T-helper 17 cell (primary cell): ENCODE measurements around the gene CHD9. TPM values are rescaled to one million over a fixed set of nuclear protein-coding genes. Genes with fewer than 3 reads are reported as not detected.

Experiments used
- ATAC-seq: fragments of 150-1000 bp; cut with Tn5 transposase; 2 replicates; pipeline ENCODE4 v1.10.0; 2021; ENCODE audit warnings: mild to moderate bottlenecking, moderate library complexity
- DNase-seq, 3 donors: peaks; one replicate each; pipeline versions ENCODE4 v3.0.0 to v3.0.0-alpha.2; 2020 to 2021
- H3K9me3 ChIP-seq: one replicate; pipeline ENCODE4 v1.7.0; 2013; ENCODE audit warnings: low read length, mild to moderate bottlenecking; ENCODE audit not compliant: control insufficient read depth, poor library complexity, severe bottlenecking
- H3K27ac Mint-ChIP-seq: one replicate; pipeline ENCODE4 v1.8.0; 2022; ENCODE audit warnings: mild to moderate bottlenecking, moderate library complexity, mixed read lengths
- H3K27me3 Mint-ChIP-seq: one replicate; pipeline ENCODE4 v1.8.0; 2022; ENCODE audit warnings: mixed read lengths
- H3K36me3 Mint-ChIP-seq: one replicate; pipeline ENCODE4 v1.8.0; 2022; ENCODE audit warnings: low read depth, mixed read lengths
- H3K4me1 Mint-ChIP-seq: one replicate; pipeline ENCODE4 v1.8.0; 2022; ENCODE audit warnings: mild to moderate bottlenecking, mixed read lengths
- H3K4me3 Mint-ChIP-seq: one replicate; pipeline ENCODE4 v1.8.0; 2022; ENCODE audit warnings: mild to moderate bottlenecking, moderate library complexity, mixed read lengths
- total RNA-seq, 4 donors: library from RNA in 2 of 4; stranded (reverse) in 2 of 4; gene quantifications; one replicate each; pipeline ENCODE4 v1.2.3 and lab custom pipeline; 2022 to 2026

CHD9 gene
- total RNA-seq, 2 donors from 2014 or later, result 32.4 to 33.3 TPM

GRCh38 chr16:53098526-53099317, 43.9 kb downstream of the CHD9 start:
- Mint-ChIP-seq H3K4me1 (peaks cover 18% of the 10 kb centered on the region), H3K36me3 (no peaks in the 10 kb centered on the region), H3K27ac (peak overlapping the region; percentile 96), H3K27me3 (no peaks in the 10 kb centered on the region), H3K4me3 (peak overlapping the region; percentile 90)
- no peaks in the 10 kb centered on the region for H3K9me3 ChIP-seq
- DNase-seq (peak in 2 of 3 donors; percentile 6 to 36), ATAC-seq (peak; percentile 74)

- Mint-ChIP-seq H3K27ac (peak overlapping the region; percentile 96), H3K36me3 (no peaks in the 10 kb centered on the region), H3K4me1 (peaks cover 13% of the 10 kb centered on the region), H3K4me3 (peak overlapping the region; percentile 90), H3K27me3 (no peaks in the 10 kb centered on the region)
- DNase-seq, result peak; percentile 20 to 57 (median 41)
- ATAC-seq, result peak; percentile 79
- no peaks in the 10 kb centered on the region for H3K9me3 ChIP-seq
Measured at GRCh38 chr16:53099318-53100130, 44.7 kb downstream of the CHD9 start.

- Mint-ChIP-seq H3K27ac (peak overlapping the region; percentile 96), H3K4me1 (peaks cover 13% of the 10 kb centered on the region)
- no peak for ATAC-seq
Measured at GRCh38 chr16:53100131-53100748, 45.4 kb downstream of the CHD9 start.

GRCh38 chr16:53100889-53101288, 46.1 kb downstream of the CHD9 start:
- no peaks in the 10 kb centered on the region for H3K9me3 ChIP-seq
- peaks cover 13% of the 10 kb centered on the region for H3K4me1 Mint-ChIP-seq
- H3K36me3 Mint-ChIP-seq, result no peaks in the 10 kb centered on the region
- H3K27ac Mint-ChIP-seq, result peak overlapping the region; percentile 96
- H3K4me3 Mint-ChIP-seq, result no peak overlapping the region
- H3K27me3 Mint-ChIP-seq, result no peaks in the 10 kb centered on the region
- DNase-seq (no peak), ATAC-seq (no peak)

More at GRCh38 chr16:53100131-53100748, 45.4 kb downstream of the CHD9 start:
- Mint-ChIP-seq H3K27me3 (no peaks in the 10 kb centered on the region), H3K36me3 (no peaks in the 10 kb centered on the region), H3K4me3 (peak overlapping the region; percentile 90)
- no peaks in the 10 kb centered on the region for H3K9me3 ChIP-seq
- no peak for DNase-seq

GRCh38 chr16:53103811-53104210, 49.0 kb downstream of the CHD9 start:
- no peaks in the 10 kb centered on the region for H3K36me3 Mint-ChIP-seq
- no peak overlapping the region for H3K4me3 Mint-ChIP-seq
- DNase-seq (no peak), ATAC-seq (no peak)
- peaks cover 7% of the 10 kb centered on the region for H3K4me1 Mint-ChIP-seq
- no peaks in the 10 kb centered on the region for H3K27me3 Mint-ChIP-seq
- H3K27ac Mint-ChIP-seq, result no peak overlapping the region
- H3K9me3 ChIP-seq, result no peaks in the 10 kb centered on the region

DNA sequence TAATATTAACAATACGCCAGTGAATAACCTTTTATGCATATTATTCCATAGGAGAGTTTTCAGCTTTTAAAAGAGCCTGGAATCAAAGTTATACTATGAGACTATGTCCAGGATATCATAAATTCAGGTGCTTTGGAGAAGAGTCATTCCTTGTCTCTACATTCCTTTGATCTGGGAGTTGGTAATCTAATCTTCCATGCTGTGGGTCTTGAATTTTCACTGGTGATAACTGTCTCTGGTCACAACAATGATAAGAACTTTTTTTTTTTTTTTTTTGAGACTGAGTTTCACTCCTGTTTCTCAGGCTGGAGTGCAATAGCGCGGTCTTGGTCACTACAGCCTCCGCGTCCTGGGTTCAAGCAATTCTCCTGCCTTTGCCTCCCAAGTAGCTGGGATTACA, 50.8 kb downstream of the CHD9 start:
- no peaks in the 10 kb centered on the region for H3K4me1 Mint-ChIP-seq
- H3K36me3 Mint-ChIP-seq, result no peaks in the 10 kb centered on the region
- no peaks in the 10 kb centered on the region for H3K9me3 ChIP-seq
- ATAC-seq (no peak), DNase-seq (no peak)
- H3K27me3 Mint-ChIP-seq, result no peaks in the 10 kb centered on the region
- no peak overlapping the region for H3K27ac Mint-ChIP-seq
- H3K4me3 Mint-ChIP-seq, result no peak overlapping the region

DNA sequence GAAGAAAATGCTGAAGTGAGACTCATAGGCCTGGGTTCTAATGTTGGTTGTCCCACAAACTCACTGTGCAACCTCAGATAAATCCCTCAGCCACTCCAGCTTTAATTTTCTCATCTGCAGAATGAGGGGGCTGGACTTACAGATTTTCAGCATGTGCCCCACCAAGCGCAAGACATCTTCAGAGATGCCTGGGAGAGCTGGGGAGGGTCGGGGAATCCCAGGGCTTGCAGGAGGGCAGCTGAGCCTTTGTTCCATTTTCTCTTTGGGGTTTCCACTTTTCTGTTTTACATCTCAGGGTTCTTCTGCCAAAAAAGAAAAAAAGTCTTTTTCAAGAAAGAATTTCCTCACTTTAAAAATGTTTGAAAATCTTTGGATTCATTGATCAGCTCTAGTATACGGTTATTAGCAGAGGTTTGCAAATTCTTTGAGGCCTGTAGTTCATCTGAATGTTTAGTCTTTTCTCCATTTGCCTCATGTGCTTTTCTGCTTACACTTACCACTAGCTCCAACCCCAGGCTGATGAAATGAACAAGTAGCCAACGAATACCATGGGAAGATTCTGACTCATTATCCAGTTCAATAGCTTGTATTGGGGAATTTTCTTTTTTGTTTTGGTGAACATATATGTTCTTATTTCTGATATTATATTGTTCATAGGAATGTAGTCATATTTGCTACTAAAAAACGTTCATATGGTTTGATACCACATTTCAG, 56.4 kb downstream of the CHD9 start:
- ATAC-seq, result no peak
- no peaks in the 10 kb centered on the region for H3K9me3 ChIP-seq
- Mint-ChIP-seq H3K27me3 (no peaks in the 10 kb centered on the region), H3K27ac (no peak overlapping the region), H3K4me1 (peaks cover 2% of the 10 kb centered on the region), H3K36me3 (no peaks in the 10 kb centered on the region), H3K4me3 (no peak overlapping the region)
- no peak for DNase-seq

- Mint-ChIP-seq H3K4me3 (no peak overlapping the region), H3K27me3 (no peaks in the 10 kb centered on the region), H3K27ac (no peak overlapping the region), H3K36me3 (no peaks in the 10 kb centered on the region), H3K4me1 (peaks cover 2% of the 10 kb centered on the region)
- ATAC-seq (no peak), DNase-seq (no peak)
- no peaks in the 10 kb centered on the region for H3K9me3 ChIP-seq
Measured at GRCh38 chr16:53112015-53112414, 57.2 kb downstream of the CHD9 start.

DNA sequence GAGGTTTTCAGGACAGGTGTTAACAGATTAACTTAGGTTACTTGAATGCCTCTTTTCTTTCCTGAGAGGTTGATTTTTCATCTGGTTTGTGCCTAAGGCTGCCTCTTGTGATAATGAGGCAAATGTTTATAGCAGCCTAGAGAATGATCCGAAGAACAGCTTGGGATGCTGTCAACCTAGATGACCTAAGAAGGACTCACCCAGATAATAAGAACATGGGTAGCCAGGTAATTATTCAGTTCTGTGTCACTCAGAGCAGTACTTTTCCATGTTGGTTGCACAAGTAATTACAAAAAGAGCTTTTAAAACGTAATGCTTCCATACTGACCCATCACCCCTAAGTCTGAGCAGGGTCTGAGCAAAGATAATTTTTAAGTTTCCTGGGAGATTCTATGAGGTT, 60.3 kb downstream of the CHD9 start:
- Mint-ChIP-seq H3K36me3 (no peaks in the 10 kb centered on the region), H3K27ac (no peak overlapping the region), H3K4me1 (peaks cover 2% of the 10 kb centered on the region), H3K27me3 (no peaks in the 10 kb centered on the region), H3K4me3 (no peak overlapping the region)
- ATAC-seq (no peak), DNase-seq (no peak)
- no peaks in the 10 kb centered on the region for H3K9me3 ChIP-seq

DNA sequence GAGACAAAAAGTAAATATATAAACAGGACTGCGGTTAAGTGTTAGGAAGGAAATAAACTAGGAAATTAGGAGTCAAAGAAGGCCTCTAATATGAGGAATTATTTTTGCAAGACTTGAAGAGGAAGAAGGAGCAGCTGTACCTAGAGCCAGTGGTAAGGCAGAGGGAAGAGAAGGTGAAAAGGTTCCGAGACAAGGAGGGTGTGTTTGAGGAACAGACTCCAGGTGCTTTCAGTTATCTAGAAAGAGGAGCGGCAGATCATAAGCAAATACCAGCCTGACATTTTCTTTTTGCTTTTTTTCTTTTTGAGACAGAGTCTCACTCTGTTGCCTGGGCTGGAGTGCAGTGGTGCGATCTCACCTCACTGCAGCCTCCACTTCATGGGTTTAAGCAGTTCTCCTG, 61.0 kb downstream of the CHD9 start:
- no peak for ATAC-seq

GRCh38 chr16:53121043-53121620, 66.3 kb downstream of the CHD9 start:
- DNase-seq (no peak), ATAC-seq (no peak)
- no peaks in the 10 kb centered on the region for H3K27me3 Mint-ChIP-seq
- H3K27ac Mint-ChIP-seq, result no peak overlapping the region
- no peaks in the 10 kb centered on the region for H3K4me1 Mint-ChIP-seq
- H3K36me3 Mint-ChIP-seq, result no peaks in the 10 kb centered on the region
- H3K9me3 ChIP-seq, result no peaks in the 10 kb centered on the region
- H3K4me3 Mint-ChIP-seq, result no peak overlapping the region

More for the DNA sequence above, 61.0 kb downstream of the CHD9 start:
- no peaks in the 10 kb centered on the region for H3K36me3 Mint-ChIP-seq
- peaks cover 2% of the 10 kb centered on the region for H3K4me1 Mint-ChIP-seq
- H3K27me3 Mint-ChIP-seq, result no peaks in the 10 kb centered on the region
- H3K4me3 Mint-ChIP-seq, result no peak overlapping the region
- no peak overlapping the region for H3K27ac Mint-ChIP-seq
- H3K9me3 ChIP-seq, result no peaks in the 10 kb centered on the region
- DNase-seq, result no peak

DNA sequence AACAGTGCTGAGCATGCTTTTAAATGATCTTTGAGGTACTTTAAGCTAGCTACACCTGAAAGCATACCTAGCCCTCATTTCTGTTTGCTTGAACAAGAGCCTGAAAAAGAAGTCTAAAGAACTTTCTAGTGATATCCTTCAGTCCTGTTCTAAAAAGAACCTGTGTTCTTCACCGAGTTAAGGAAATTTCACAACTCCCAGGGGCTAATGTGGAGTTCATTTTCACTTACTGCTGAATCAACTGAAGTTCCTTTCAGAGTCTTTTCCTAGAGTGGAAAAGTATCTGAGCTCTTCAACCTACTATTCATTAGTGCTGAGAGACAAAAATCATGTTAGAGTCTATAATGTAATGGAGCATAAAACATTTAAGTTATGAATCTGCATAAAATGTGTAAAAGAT, 66.9 kb downstream of the CHD9 start:
- no peaks in the 10 kb centered on the region for H3K36me3 Mint-ChIP-seq
- no peaks in the 10 kb centered on the region for H3K27me3 Mint-ChIP-seq
- H3K27ac Mint-ChIP-seq, result no peak overlapping the region
- no peaks in the 10 kb centered on the region for H3K4me1 Mint-ChIP-seq
- H3K4me3 Mint-ChIP-seq, result no peak overlapping the region
- H3K9me3 ChIP-seq, result no peaks in the 10 kb centered on the region
- ATAC-seq, result no peak
- no peak for DNase-seq
